Endothelial cell of umbilical vein (primary cell): ENCODE results near the gene MTRF1L. TPM values are rescaled to one million over a fixed set of nuclear protein-coding genes. Genes with fewer than 3 reads are reported as not detected.
"Not testable (repeated sequence)": the region's sequence is repeated elsewhere in the genome, so short reads cannot be mapped to it uniquely, and the experiment has no call there.

Experiments
- BruUV-seq: library from RNA; stranded (reverse); fragments of 400-500 nt; replicated peaks from 2 replicates; lab custom pipeline; 2021; lab: Mats Ljungman, UMichigan
- CTCF ChIA-PET: fragments of 300-600, 350-600 bp; sonication (Branson Sonifier 250); formaldehyde crosslinking; loops from one replicate; lab custom pipeline; 2021; ENCODE audit warnings: antibody characterized with exemption, inconsistent platforms; lab: Charles Lee
- POLR2A ChIA-PET: fragments of 300-600, 350-600 bp; sonication (Branson Sonifier 250); formaldehyde crosslinking; loops from one replicate; lab custom pipeline; 2021; ENCODE audit warnings: antibody characterized with exemption, inconsistent platforms; lab: Charles Lee
- DNase-seq: peaks from one replicate; pipeline ENCODE4 v3.0.0-alpha.2; 2011; ENCODE audit warnings: low read depth, low spot score
- FAIRE-seq: peaks from 2 replicates; lab custom pipeline; 2011; peaks lifted over from hg19 to GRCh38; lab: Jason Lieb, UNC
- H2AFZ ChIP-seq: 2 replicates; pipeline ENCODE4 v1.6.0; 2012; ENCODE audit warnings: low read depth, low read length, control low read depth, inconsistent platforms
- H3K27ac ChIP-seq: 2 replicates; pipeline ENCODE4 v1.5.1; 2011; ENCODE audit warnings: low read depth, mild to moderate bottlenecking, control low read depth, low read length, moderate library complexity; ENCODE audit not compliant: insufficient read depth
- H3K27me3 ChIP-seq, 2 experiments: 2 replicates each; pipeline versions ENCODE4 v1.6.0 to v1.6.1; 2011; ENCODE audit warnings: low read length in 2 of 2, mixed read lengths in 1 of 2; ENCODE audit not compliant: control insufficient read depth in 2 of 2, insufficient read depth in 2 of 2
- H3K36me3 ChIP-seq, 2 experiments: 2 replicates in 1 of 2; 3 replicates in 1 of 2; pipeline ENCODE4 v1.5.1; 2011; ENCODE audit warnings: low read length in 2 of 2, mild to moderate bottlenecking in 1 of 2, moderate library complexity in 1 of 2; ENCODE audit not compliant: control insufficient read depth in 2 of 2, insufficient read depth in 2 of 2; ENCODE audit errors: extremely low read depth in 1 of 2
- H3K4me1 ChIP-seq: 3 replicates; pipeline ENCODE4 v1.5.1; 2011; ENCODE audit warnings: mild to moderate bottlenecking, low read length; ENCODE audit not compliant: control insufficient read depth, insufficient read depth; ENCODE audit errors: extremely low read depth
- H3K4me2 ChIP-seq: 2 replicates; pipeline ENCODE4 v1.6.1; 2011; ENCODE audit warnings: low read length, control low read depth, mixed read lengths; ENCODE audit not compliant: insufficient read depth
- H3K4me3 ChIP-seq, 3 experiments: fragments of 200-600 bp in 1 of 3; sonication (generic), shearing (Covaris generic) in 1 of 3; replicated peaks in 1 of 3; 2 replicates each; pipeline ENCODE4 v1.5.1; 2011 to 2016; ENCODE audit warnings: control low read depth in 3 of 3, low read length in 3 of 3, mild to moderate bottlenecking in 2 of 3, inconsistent platforms in 1 of 3, low read depth in 1 of 3, moderate library complexity in 1 of 3; ENCODE audit not compliant: insufficient read depth in 1 of 3
- H3K79me2 ChIP-seq: 2 replicates; pipeline ENCODE4 v1.6.0; 2012; ENCODE audit warnings: low read length, inconsistent platforms; ENCODE audit not compliant: control insufficient read depth, insufficient read depth
- H3K9ac ChIP-seq: replicated peaks from 2 replicates; pipeline ENCODE3; 2011; ENCODE audit warnings: low read length, control low read depth; ENCODE audit not compliant: insufficient read depth; ENCODE audit errors: extremely low read depth
- H3K9me1 ChIP-seq: replicated peaks from 3 replicates; pipeline ENCODE4 v1.6.0; 2011; ENCODE audit warnings: mild to moderate bottlenecking, low read length; ENCODE audit not compliant: control insufficient read depth, insufficient read depth; ENCODE audit errors: extremely low read depth
- H3K9me3 ChIP-seq: replicated peaks from 2 replicates; pipeline ENCODE4 v1.5.1; 2012; ENCODE audit warnings: low read length, inconsistent platforms; ENCODE audit not compliant: control insufficient read depth, insufficient read depth
- H4K20me1 ChIP-seq: replicated peaks from 2 replicates; pipeline ENCODE3; 2011; ENCODE audit warnings: mild to moderate bottlenecking, low read length; ENCODE audit not compliant: control insufficient read depth, insufficient read depth; ENCODE audit errors: extremely low read depth
- EZH2 ChIP-seq: IDR thresholded peaks from 2 replicates; pipeline ENCODE4 v1.6.1; 2012; ENCODE audit warnings: borderline replicate concordance, low read depth, mild to moderate bottlenecking, moderate library complexity, low read length, inconsistent platforms; ENCODE audit not compliant: severe bottlenecking
- FOS ChIP-seq: IDR thresholded peaks from 2 replicates; pipeline ENCODE4 v1.6.1; 2011; ENCODE audit warnings: mild to moderate bottlenecking, low read length, moderate library complexity, borderline replicate concordance; ENCODE audit not compliant: insufficient read depth
- GATA2 ChIP-seq: IDR thresholded peaks from 2 replicates; pipeline ENCODE4 v1.7.0; 2011; ENCODE audit warnings: low read depth, mild to moderate bottlenecking, moderate library complexity, mixed read lengths, low read length; ENCODE audit not compliant: insufficient read length, insufficient read depth
- JUN ChIP-seq: IDR thresholded peaks from 2 replicates; pipeline ENCODE4 v1.6.1; 2011; ENCODE audit warnings: borderline replicate concordance, low read depth; ENCODE audit not compliant: insufficient read length, insufficient read depth
- MAX ChIP-seq: IDR thresholded peaks from 2 replicates; pipeline ENCODE4 v1.6.1; 2011; ENCODE audit not compliant: insufficient read depth, insufficient read length
- MYC ChIP-seq: IDR thresholded peaks from one replicate; pipeline ENCODE4 v1.6.1; 2011; ENCODE audit warnings: mild to moderate bottlenecking, low read depth, low read length
- POLR2A ChIP-seq: IDR thresholded peaks from 2 replicates; pipeline ENCODE4 v1.6.1; 2012; ENCODE audit warnings: low read depth, mild to moderate bottlenecking, control low read depth, low read length
- POLR2AphosphoS5 ChIP-seq: IDR thresholded peaks from 2 replicates; pipeline ENCODE4 v1.6.1; 2012; ENCODE audit warnings: low read depth, mild to moderate bottlenecking, control low read depth, low read length, moderate library complexity; ENCODE audit not compliant: insufficient read depth
- dilution Hi-C: fragments of 300-500 bp; cut with MboI; formaldehyde crosslinking; loops from one replicate; pipeline ENCODE4 v1.15.0; 2019; ENCODE audit warnings: low sequenced_read_pairs; ENCODE audit not compliant: extremely low pct_ligation_motif_present
- intact Hi-C: fragments of 100-400 bp; cut with micrococcal nuclease; formaldehyde crosslinking; loops from one replicate; pipeline ENCODE4 v1.10.0; 2022
- polyA plus RNA-seq, 4 experiments: library from polyadenylated mRNA; depleted of rRNA in 3 of 4; stranded (reverse) in 3 of 4; unstranded in 1 of 4; fragments of >200 nt; gene quantifications; 2 replicates each; pipeline versions ENCODE4 v1.2.1 to v1.2.3, GENCODE V29; 2011 to 2012; ENCODE audit warnings: missing spikeins in 1 of 4
- total RNA-seq: library from RNA; stranded (reverse); gene quantifications from 2 replicates; pipeline ENCODE4 v1.2.3, GENCODE V29; 2021
- TF ChIP-seq, protein P1 (sequence below), 2 donors: IDR thresholded peaks; 1 replicate in 1 of 2; 2 replicates in 1 of 2; pipeline ENCODE4 v1.5.1; 2011; ENCODE audit warnings: low read length in 2 of 2, mild to moderate bottlenecking in 2 of 2, moderate library complexity in 2 of 2, control low read depth in 1 of 2, inconsistent platforms in 1 of 2, low read depth in 1 of 2; ENCODE audit not compliant: insufficient read depth in 1 of 2; ENCODE audit errors: extremely low read depth in 1 of 2

The MTRF1L gene
- total and polyA plus RNA-seq, 2 donors (not counting 3 experiments of a cell fraction or from before 2014, with no cell fraction given), result 6.2 to 27.5 TPM

GRCh38 chr6:153001767-153002612, 519 bp downstream of the MTRF1L start:
- no peaks in the 10 kb centered on the region for H3K9me1 ChIP-seq
- TSS peak; percentile 65 for BruUV-seq
- ChIA-PET POLR2A (no interaction called here), CTCF (interaction anchor here (0.6 kb wide), 1 partner anchor 700 kb away, joined by 3 read pairs; no protein-coding TSS in a partner anchor)
- TF ChIP-seq POLR2AphosphoS5, result no peak
- TF ChIP-seq JUN, result no peak
- TF ChIP-seq EZH2, result no peak
- no peak for TF ChIP-seq POLR2A
- TF ChIP-seq GATA2, result no peak
- TF ChIP-seq, protein P1, sequence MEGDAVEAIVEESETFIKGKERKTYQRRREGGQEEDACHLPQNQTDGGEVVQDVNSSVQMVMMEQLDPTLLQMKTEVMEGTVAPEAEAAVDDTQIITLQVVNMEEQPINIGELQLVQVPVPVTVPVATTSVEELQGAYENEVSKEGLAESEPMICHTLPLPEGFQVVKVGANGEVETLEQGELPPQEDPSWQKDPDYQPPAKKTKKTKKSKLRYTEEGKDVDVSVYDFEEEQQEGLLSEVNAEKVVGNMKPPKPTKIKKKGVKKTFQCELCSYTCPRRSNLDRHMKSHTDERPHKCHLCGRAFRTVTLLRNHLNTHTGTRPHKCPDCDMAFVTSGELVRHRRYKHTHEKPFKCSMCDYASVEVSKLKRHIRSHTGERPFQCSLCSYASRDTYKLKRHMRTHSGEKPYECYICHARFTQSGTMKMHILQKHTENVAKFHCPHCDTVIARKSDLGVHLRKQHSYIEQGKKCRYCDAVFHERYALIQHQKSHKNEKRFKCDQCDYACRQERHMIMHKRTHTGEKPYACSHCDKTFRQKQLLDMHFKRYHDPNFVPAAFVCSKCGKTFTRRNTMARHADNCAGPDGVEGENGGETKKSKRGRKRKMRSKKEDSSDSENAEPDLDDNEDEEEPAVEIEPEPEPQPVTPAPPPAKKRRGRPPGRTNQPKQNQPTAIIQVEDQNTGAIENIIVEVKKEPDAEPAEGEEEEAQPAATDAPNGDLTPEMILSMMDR (IDR thresholded peaks at IDR 0.05; ENCODE audit: extremely low read depth in 1 of 2, insufficient read depth in 1 of 2, low read depth in 1 of 2, low read length in 2 of 2), result no peak
- no peak for TF ChIP-seq MAX
- no peak for TF ChIP-seq FOS
- TF ChIP-seq MYC, result no peak
- H4K20me1 ChIP-seq, result no peaks in the 10 kb centered on the region
- peaks cover 48% of the 10 kb centered on the region for H3K79me2 ChIP-seq
- peak; percentile 59 for DNase-seq
- peak overlapping the region; percentile 97 for H3K4me2 ChIP-seq
- intact Hi-C loops, result loop anchor here (1.0 to 10.0 kb wide), 3 partner anchors 19 to 697 kb away; partner anchors contain the start of gene FBXO5
- H3K4me1 ChIP-seq, result peaks cover 22% of the 10 kb centered on the region
- peak; percentile 60 for FAIRE-seq
- H2AFZ ChIP-seq, result peak overlapping the region; percentile 61
- H3K27ac ChIP-seq, result peak overlapping the region; percentile 77
- H3K9ac ChIP-seq, result peak overlapping the region; percentile 84
- dilution Hi-C loops, result no loop called here
- H3K9me3 ChIP-seq, result no peaks in the 10 kb centered on the region
- peaks cover 2 to 3% of the 10 kb centered on the region in 2 experiments for H3K36me3 ChIP-seq
- no peaks in the 10 kb centered on the region for H3K27me3 ChIP-seq
- H3K4me3 ChIP-seq, result peak overlapping the region; percentile 72 to 96 (median 90)

GRCh38 chr6:153000790-153001189, 1.7 kb downstream of the MTRF1L start:
- H3K9ac ChIP-seq, dilution Hi-C loops, BruUV-seq, H3K36me3 ChIP-seq, POLR2A ChIA-PET, DNase-seq, FAIRE-seq, H3K27ac ChIP-seq, H3K27me3 ChIP-seq, H4K20me1 ChIP-seq, H3K9me1 ChIP-seq, H3K9me3 ChIP-seq, H2AFZ ChIP-seq: not testable (repeated sequence)
- Histone ChIP-seq H3K79me2 (peaks cover 58% of the 10 kb centered on the region), H3K4me1 (peaks cover 22% of the 10 kb centered on the region), H3K4me2 (peak overlapping the region; percentile 97), H3K4me3 (peak overlapping the region in 1 of 3 experiments; percentile 18)
- intact Hi-C loops, result loop anchor here (10.0 kb wide), 1 partner anchor 696 kb away; no protein-coding TSS in a partner anchor
- CTCF ChIA-PET, result interaction anchor here (0.7 to 1.2 kb wide), 2 partner anchors 10 to 15 kb away, joined by 3 to 4 read pairs; no protein-coding TSS in a partner anchor
